ENCODE results near the gene ZMIZ1. TPM values are rescaled to one million over a fixed set of nuclear protein-coding genes. Genes with fewer than 3 reads are reported as not detected.

ZMIZ1 gene
- total and polyA plus RNA-seq, 4 donors = 3.9 to 19.1 (median 9.8) TPM

GRCh38 chr10:79308016-79308415 is 239.2 kb downstream of the ZMIZ1 start:
- Histone ChIP-seq H3K4me3 (ENCODE audit: low read depth in 1 of 3, low read length in 3 of 3) (no peak overlapping the region), H3K9me3 (ENCODE audit: control insufficient read depth in 4 of 4, low read length in 3 of 4) (no peaks in the 10 kb centered on the region), H3K9ac (ENCODE audit: low read depth in 1 of 2, low read length in 2 of 2) (no peak overlapping the region), H3K27me3 (ENCODE audit: control insufficient read depth in 4 of 4, insufficient read depth in 4 of 4, low read length in 3 of 4) (no peaks in the 10 kb centered on the region), H3K27ac (ENCODE audit: low read depth in 1 of 2, low read length in 2 of 2) (no peak overlapping the region), H3K4me1 (ENCODE audit: control insufficient read depth in 4 of 4, insufficient read depth in 4 of 4, low read length in 3 of 4) (no peaks in the 10 kb centered on the region), H3K36me3 (ENCODE audit: control insufficient read depth in 4 of 4, insufficient read depth in 3 of 4, low read depth in 1 of 4, low read length in 3 of 4) (peaks cover 30 to 79% (median 44%) of the 10 kb centered on the region in 4 donors)
- DNase-seq (ENCODE audit: low spot score) = no peak
- WGBS = 87% methylated on average over 7 of the region's 7 CpGs
- no peak for TF ChIP-seq CTCF (IDR thresholded peaks at IDR 0.05; ENCODE audit: low read depth, low read length, missing input control)
- no peak for TF ChIP-seq GABPA (IDR thresholded peaks at IDR 0.05 in 1 of 2, conservative IDR thresholded peaks at IDR 0.05 in 1 of 2)
- no peak for TF ChIP-seq JUND (IDR thresholded peaks at IDR 0.05)
- no peak for TF ChIP-seq ZBTB33 (IDR thresholded peaks at IDR 0.05)
- TF ChIP-seq EGR1 (IDR thresholded peaks at IDR 0.05; ENCODE audit: low read depth in 2 of 2) = no peak
- TF ChIP-seq NR2F2 (IDR thresholded peaks at IDR 0.05) = no peak
- TF ChIP-seq TAF1 (conservative IDR thresholded peaks at IDR 0.05) = no peak
- no peak for TF ChIP-seq YY1 (IDR thresholded peaks at IDR 0.05)
- no peak for TF ChIP-seq HNF4A (conservative IDR thresholded peaks at IDR 0.05)

GRCh38 chr10:79308969-79309665 is 240.4 kb downstream of the ZMIZ1 start:
- no peaks in the 10 kb centered on the region for H3K9me3 ChIP-seq (ENCODE audit: control insufficient read depth in 4 of 4, low read length in 3 of 4)
- WGBS = 89% methylated on average over 14 of the region's 14 CpGs
- no peak overlapping the region for H3K9ac ChIP-seq (ENCODE audit: low read depth in 1 of 2, low read length in 2 of 2)
- no peaks in the 10 kb centered on the region for H3K27me3 ChIP-seq (ENCODE audit: control insufficient read depth in 4 of 4, insufficient read depth in 4 of 4, low read length in 3 of 4)
- H3K4me1 ChIP-seq (ENCODE audit: control insufficient read depth in 4 of 4, insufficient read depth in 4 of 4, low read length in 3 of 4) = no peaks in the 10 kb centered on the region
- peaks cover 23 to 83% (median 39%) of the 10 kb centered on the region in 4 donors for H3K36me3 ChIP-seq (ENCODE audit: control insufficient read depth in 4 of 4, insufficient read depth in 3 of 4, low read depth in 1 of 4, low read length in 3 of 4)
- DNase-seq (ENCODE audit: low spot score) = no peak
- TF ChIP-seq RAD21 (IDR thresholded peaks at IDR 0.05) (no peak), CTCF (IDR thresholded peaks at IDR 0.05; ENCODE audit: low read depth, low read length, missing input control) (no peak), YY1 (IDR thresholded peaks at IDR 0.05) (no peak), ZBTB33 (IDR thresholded peaks at IDR 0.05) (no peak), TAF1 (conservative IDR thresholded peaks at IDR 0.05) (no peak), ATF3 (IDR thresholded peaks at IDR 0.05) (no peak), JUND (IDR thresholded peaks at IDR 0.05) (no peak), RXRA (IDR thresholded peaks at IDR 0.05) (no peak)
- H3K27ac ChIP-seq (ENCODE audit: low read depth in 1 of 2, low read length in 2 of 2) = no peak overlapping the region
- H3K4me3 ChIP-seq (ENCODE audit: low read depth in 1 of 3, low read length in 3 of 3) = no peak overlapping the region
